Measurements from ENCODE around the gene TSEN2. TPM values are rescaled to one million over a fixed set of nuclear protein-coding genes. Genes with fewer than 3 reads are reported as not detected.

The TSEN2 gene
- total RNA-seq, 6 donors from 2014 or later = 14.6 to 27.2 (median 20.1) TPM

- Histone ChIP-seq H3K4me1 (peaks cover 0 to 4% (median 0%) of the 10 kb centered on the region in 4 donors), H3K36me3 (peaks cover 0 to 9% (median 4%) of the 10 kb centered on the region in 4 donors), H3K27ac (no peak overlapping the region), H3K4me3 (no peak overlapping the region), H3K9me3 (no peaks in the 10 kb centered on the region), H3K27me3 (no peaks in the 10 kb centered on the region)
- 89 to 91% methylated on average over 11 of the region's 11 CpGs for WGBS, 2 donors
- DNase-seq (no peak), ATAC-seq (ENCODE audit: low FRiP score in 2 of 2) (no peak)
- TF ChIP-seq EP300 (IDR thresholded peaks at IDR 0.05) (no peak), CTCF (IDR thresholded peaks at IDR 0.05) (no peak), POLR2AphosphoS5 (IDR thresholded peaks at IDR 0.05) (no peak), POLR2A (IDR thresholded peaks at IDR 0.05) (no peak)
Observed at GRCh38 chr3:12516873-12517272, 32.6 kb downstream of the TSEN2 start.

DNA sequence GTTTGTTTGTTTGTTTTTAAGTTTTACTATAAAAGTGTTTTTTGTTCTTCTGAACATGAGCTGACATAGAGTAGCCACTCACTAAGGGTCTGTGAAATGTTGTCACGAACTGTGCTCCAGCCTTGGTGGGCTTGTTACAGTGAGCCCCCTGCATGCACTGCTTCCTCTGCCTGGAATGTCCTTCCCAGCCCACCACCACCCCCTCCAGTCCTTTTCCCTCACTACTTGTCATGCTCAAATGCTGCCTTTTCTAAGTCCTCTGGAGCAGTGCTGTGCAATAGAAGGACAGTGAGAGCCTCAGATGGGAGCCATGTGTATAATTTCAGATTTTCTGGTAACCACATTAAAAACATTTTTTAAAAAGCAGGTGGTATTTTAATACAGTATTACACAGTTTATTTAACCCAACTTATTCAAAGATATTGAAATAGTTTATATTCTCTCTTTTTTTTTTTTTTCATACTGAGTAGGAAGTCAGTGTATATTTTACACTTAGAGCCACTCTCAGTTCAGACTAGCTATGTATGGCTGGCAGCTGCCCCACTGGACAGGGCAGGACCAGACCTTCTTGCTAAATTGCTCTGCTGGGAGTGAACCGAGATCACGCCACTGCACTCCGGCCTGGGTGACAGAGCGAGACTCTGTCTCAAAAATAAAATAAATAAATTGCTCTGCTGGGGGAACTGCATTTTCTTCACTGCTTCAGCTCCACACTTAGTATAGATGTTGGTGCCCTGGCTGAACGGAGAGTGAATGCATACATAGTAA, 34.2 kb downstream of the TSEN2 start:
- H3K27ac ChIP-seq = no peak overlapping the region
- 73 to 87% methylated on average over 6 of the region's 6 CpGs for WGBS, 2 donors

GRCh38 chr3:12521010-12521409, 36.7 kb downstream of the TSEN2 start:
- Histone ChIP-seq H3K27me3 (no peaks in the 10 kb centered on the region), H3K4me1 (peaks cover 0 to 9% (median 0%) of the 10 kb centered on the region in 4 donors), H3K36me3 (peaks cover 0 to 9% (median 4%) of the 10 kb centered on the region in 4 donors), H3K9me3 (no peaks in the 10 kb centered on the region), H3K27ac (no peak overlapping the region), H3K4me3 (no peak overlapping the region)
- DNase-seq (no peak), ATAC-seq (ENCODE audit: low FRiP score in 2 of 2) (no peak)
- 96 to 100% methylated on average over 2 of the region's 2 CpGs for WGBS, 2 donors
- TF ChIP-seq EP300 (IDR thresholded peaks at IDR 0.05) = no peak
- TF ChIP-seq POLR2AphosphoS5 (IDR thresholded peaks at IDR 0.05) = no peak
- no peak for TF ChIP-seq CTCF (IDR thresholded peaks at IDR 0.05)
- TF ChIP-seq POLR2A (IDR thresholded peaks at IDR 0.05) = no peak

More for the DNA sequence above, 34.2 kb downstream of the TSEN2 start:
- H3K27me3 ChIP-seq = no peaks in the 10 kb centered on the region
- H3K9me3 ChIP-seq = no peaks in the 10 kb centered on the region
- H3K4me1 ChIP-seq = peaks cover 0 to 9% (median 0%) of the 10 kb centered on the region in 4 donors
- H3K4me3 ChIP-seq = no peak overlapping the region
- ATAC-seq (ENCODE audit: low FRiP score in 2 of 2) (no peak), DNase-seq (no peak)
- TF ChIP-seq CTCF (IDR thresholded peaks at IDR 0.05) = no peak
- TF ChIP-seq EP300 (IDR thresholded peaks at IDR 0.05) = no peak
- no peak for TF ChIP-seq POLR2AphosphoS5 (IDR thresholded peaks at IDR 0.05)
- TF ChIP-seq POLR2A (IDR thresholded peaks at IDR 0.05) = no peak
- H3K36me3 ChIP-seq = peaks cover 0 to 9% (median 4%) of the 10 kb centered on the region in 4 donors

- peaks cover 0 to 9% (median 0%) of the 10 kb centered on the region in 4 donors for H3K4me1 ChIP-seq
- H3K36me3 ChIP-seq = peaks cover 3 to 20% (median 8%) of the 10 kb centered on the region in 4 donors
- H3K9me3 ChIP-seq = no peaks in the 10 kb centered on the region
- H3K27me3 ChIP-seq = no peaks in the 10 kb centered on the region
- H3K27ac ChIP-seq = no peak overlapping the region
- ATAC-seq (ENCODE audit: low FRiP score in 2 of 2) (peak in 1 of 2 donors; percentile 55), DNase-seq (peak in 1 of 2 donors; percentile 74)
- TF ChIP-seq CTCF (IDR thresholded peaks at IDR 0.05) (peak in 2 of 6 experiments; percentile 7), EP300 (IDR thresholded peaks at IDR 0.05) (no peak)
- H3K4me3 ChIP-seq = no peak overlapping the region
- WGBS, 2 donors = 71 to 80% methylated on average over 1 of the region's 1 CpG
Observed at GRCh38 chr3:12522721-12523120, 38.4 kb downstream of the TSEN2 start.

DNA sequence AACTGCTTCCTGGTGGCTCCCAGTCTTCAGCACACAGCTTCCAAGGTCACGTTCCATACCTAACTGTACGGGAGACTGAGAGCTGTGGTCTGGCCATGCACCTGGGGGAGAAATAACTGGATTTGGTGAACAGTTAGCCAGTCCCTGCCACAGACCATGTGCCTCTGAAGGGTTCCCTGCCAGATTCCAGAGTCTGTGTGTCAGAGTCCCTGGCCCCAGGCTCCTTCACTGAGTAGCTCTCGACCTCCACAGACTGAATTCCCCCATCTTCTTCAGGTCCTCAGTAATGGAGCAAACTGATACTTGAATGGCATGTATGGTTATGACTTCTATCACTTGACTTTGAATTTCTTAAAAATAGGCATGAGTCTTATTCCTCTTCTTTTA, 43.5 kb downstream of the TSEN2 start:
- WGBS, 2 donors = 89 to 100% methylated on average over 1 to 3 of the region's 3 CpGs

More for the DNA sequence above, 43.5 kb downstream of the TSEN2 start:
- ATAC-seq (ENCODE audit: low FRiP score in 2 of 2) (no peak), DNase-seq (no peak)
- H3K27ac ChIP-seq = no peak overlapping the region
- H3K4me1 ChIP-seq = no peaks in the 10 kb centered on the region
- H3K9me3 ChIP-seq = no peaks in the 10 kb centered on the region
- peaks cover 5 to 41% (median 18%) of the 10 kb centered on the region in 4 donors for H3K36me3 ChIP-seq
- no peaks in the 10 kb centered on the region for H3K27me3 ChIP-seq
- TF ChIP-seq POLR2A (IDR thresholded peaks at IDR 0.05) = no peak
- no peak for TF ChIP-seq POLR2AphosphoS5 (IDR thresholded peaks at IDR 0.05)
- no peak for TF ChIP-seq CTCF (IDR thresholded peaks at IDR 0.05)
- no peak for TF ChIP-seq EP300 (IDR thresholded peaks at IDR 0.05)
- no peak overlapping the region for H3K4me3 ChIP-seq
